ENCODE results near the gene KRTAP2-3.
"Not testable (repeated sequence)": the region's sequence is repeated elsewhere in the genome, so short reads cannot be mapped to it uniquely, and the experiment has no call there.

KRTAP2-3 gene

GRCh38 chr17:41069031-41069430 is 9.1 kb upstream of the KRTAP2-3 start:
- no peak for DNase-seq (ENCODE audit: low read depth in 2 of 3, low spot score in 1 of 3)

GRCh38 chr17:41067281-41067680 is 7.4 kb upstream of the KRTAP2-3 start:
- DNase-seq (ENCODE audit: low read depth in 2 of 3, low spot score in 1 of 3): no peak

- no peak for DNase-seq (ENCODE audit: low read depth in 2 of 3, low spot score in 1 of 3)
These were observed 6.1 kb upstream of the KRTAP2-3 start, which contains the start of gene KRTAP2-4 for GRCh38 chr17:41065829-41066624. Gene KRTAP2-4 (minus strand): TSS chr17:41065879. CDS start chr17:41065845, 34 bp downstream.

- not testable (repeated sequence) for DNase-seq (ENCODE audit: low read depth in 2 of 3, low spot score in 1 of 3)
These were observed 5.2 kb upstream of the KRTAP2-3 start for GRCh38 chr17:41065016-41065689.

GRCh38 chr17:41064301-41064700 is 4.4 kb upstream of the KRTAP2-3 start:
- no peak for DNase-seq (ENCODE audit: low read depth in 2 of 3, low spot score in 1 of 3)

GRCh38 chr17:41063449-41063848 is 3.5 kb upstream of the KRTAP2-3 start:
- DNase-seq (ENCODE audit: low read depth in 2 of 3, low spot score in 1 of 3): no peak

- no peak for DNase-seq (ENCODE audit: low read depth in 2 of 3, low spot score in 1 of 3)
These were observed 2.0 kb upstream of the KRTAP2-3 start for GRCh38 chr17:41061964-41062363.

GRCh38 chr17:41059276-41060051 is 450 bp downstream of the KRTAP2-3 start:
- not testable (repeated sequence) for DNase-seq (ENCODE audit: low read depth in 2 of 3, low spot score in 1 of 3)

GRCh38 chr17:41058741-41059140 is 1.2 kb downstream of the KRTAP2-3 start:
- no peak for DNase-seq (ENCODE audit: low read depth in 2 of 3, low spot score in 1 of 3)

- DNase-seq (ENCODE audit: low read depth in 2 of 3, low spot score in 1 of 3): no peak
These were observed 2.4 kb downstream of the KRTAP2-3 start for GRCh38 chr17:41057547-41057946.

- DNase-seq (ENCODE audit: low read depth in 2 of 3, low spot score in 1 of 3): not testable (repeated sequence)
These were observed 4.8 kb downstream of the KRTAP2-3 start, which contains the start of gene KRTAP2-2 for GRCh38 chr17:41055130-41055529. Gene KRTAP2-2 (minus strand): TSS chr17:41055230. CDS start chr17:41055211, 19 bp downstream.

GRCh38 chr17:41054556-41054955 is 5.4 kb downstream of the KRTAP2-3 start:
- DNase-seq (ENCODE audit: low read depth in 2 of 3, low spot score in 1 of 3): not testable (repeated sequence)

- no peak for DNase-seq (ENCODE audit: low read depth in 2 of 3, low spot score in 1 of 3)
These were observed 5.9 kb downstream of the KRTAP2-3 start for GRCh38 chr17:41054025-41054424.

GRCh38 chr17:41052566-41052965 is 7.3 kb downstream of the KRTAP2-3 start:
- no peak for DNase-seq (ENCODE audit: low read depth in 2 of 3, low spot score in 1 of 3)

- no peak for DNase-seq (ENCODE audit: low read depth in 2 of 3, low spot score in 1 of 3)
These were observed 10.8 kb downstream of the KRTAP2-3 start for GRCh38 chr17:41049110-41049509.

- DNase-seq (ENCODE audit: low read depth in 2 of 3, low spot score in 1 of 3): no peak
These were observed 11.5 kb downstream of the KRTAP2-3 start for GRCh38 chr17:41048441-41048840.

GRCh38 chr17:41046735-41047465 is 13.0 kb downstream of the KRTAP2-3 start, which contains the start of gene KRTAP2-1:
Gene KRTAP2-1 (minus strand): TSS chr17:41047316. CDS start chr17:41047267, 49 bp downstream.
- DNase-seq (ENCODE audit: low read depth in 2 of 3, low spot score in 1 of 3): not testable (repeated sequence)

GRCh38 chr17:41042953-41043352 is 17.0 kb downstream of the KRTAP2-3 start:
- no peak for DNase-seq (ENCODE audit: low read depth in 2 of 3, low spot score in 1 of 3)

GRCh38 chr17:41040783-41041571 is 18.9 kb downstream of the KRTAP2-3 start, which contains the start of gene KRTAP1-1:
Gene KRTAP1-1 (minus strand): TSS chr17:41041450. CDS start chr17:41041397, 53 bp downstream.
- DNase-seq (ENCODE audit: low read depth in 2 of 3, low spot score in 1 of 3): not testable (repeated sequence)
